ENCODE measurements around the gene BBIP1. TPM values are rescaled to one million over a fixed set of nuclear protein-coding genes. Genes with fewer than 3 reads are reported as not detected.

BBIP1 gene
- total and polyA plus RNA-seq, 9 of the 15 experiments (the other 6 are each of a cell fraction or from before 2014, with no cell fraction given): 5.2 to 31.0 (median 19.4) TPM

- TF ChIP-seq ZNF609 (CRISPR knock-in tag; IDR thresholded peaks at IDR 0.05; ENCODE audit: borderline replicate concordance) (no peak), HDAC8 (tag; IDR thresholded peaks at IDR 0.05) (no peak), CBX1 (IDR thresholded peaks at IDR 0.05; ENCODE audit: low read depth) (no peak), MYC (IDR thresholded peaks at IDR 0.05; ENCODE audit: low read depth, low read length) (peak; percentile 82), MYC (CRISPR knock-in tag; IDR thresholded peaks at IDR 0.05; ENCODE audit: borderline replicate concordance, low read depth) (no peak), MAFK (IDR thresholded peaks at IDR 0.05; ENCODE audit: low read length) (no peak), HNRNPL (IDR thresholded peaks at IDR 0.05; ENCODE audit: low read depth, low read length) (no peak), TBP (optimal IDR thresholded peaks at IDR 0.05; ENCODE audit: low read depth, low read length) (peak; percentile 43), CREB3L1 (IDR thresholded peaks at IDR 0.05; ENCODE audit: borderline replicate concordance, low read depth) (peak; percentile 43; the same call in 1 of the 2 replicates), MTA2 (IDR thresholded peaks at IDR 0.05; ENCODE audit: low read depth) (no peak), MTF1 (CRISPR knock-in tag; IDR thresholded peaks at IDR 0.05; ENCODE audit: borderline replicate concordance) (no peak), ZC3H4 (CRISPR knock-in tag; IDR thresholded peaks at IDR 0.05; ENCODE audit: borderline replicate concordance) (peak; percentile 22; the same call in 1 of the 2 replicates), SMAD3 (CRISPR knock-in tag; conservative IDR thresholded peaks at IDR 0.05) (no peak), MECOM (CRISPR knock-in tag; IDR thresholded peaks at IDR 0.05) (no peak), ZNF224 (CRISPR knock-in tag; IDR thresholded peaks at IDR 0.05) (no peak), CLOCK (CRISPR knock-in tag; IDR thresholded peaks at IDR 0.05; ENCODE audit: borderline replicate concordance) (no peak), NR3C1 (CRISPR knock-in tag; IDR thresholded peaks at IDR 0.05) (no peak), CXXC5 (CRISPR knock-in tag; IDR thresholded peaks at IDR 0.05) (peak; percentile 84), PHB (CRISPR knock-in tag; IDR thresholded peaks at IDR 0.05) (no peak), DIDO1 (tag; IDR thresholded peaks at IDR 0.05; ENCODE audit: low read depth) (no peak)
Observed at GRCh38 chr10:110872145-110872983, 46.6 kb downstream of the BBIP1 start (continued).

Measured in K562 (cell line).